ENCODE results near the gene ADAM19. TPM values are rescaled to one million over a fixed set of nuclear protein-coding genes. Genes with fewer than 3 reads are reported as not detected.

ADAM19 gene
- total and polyA plus RNA-seq, 4 donors = 3.1 to 17.6 (median 12.9) TPM

DNA sequence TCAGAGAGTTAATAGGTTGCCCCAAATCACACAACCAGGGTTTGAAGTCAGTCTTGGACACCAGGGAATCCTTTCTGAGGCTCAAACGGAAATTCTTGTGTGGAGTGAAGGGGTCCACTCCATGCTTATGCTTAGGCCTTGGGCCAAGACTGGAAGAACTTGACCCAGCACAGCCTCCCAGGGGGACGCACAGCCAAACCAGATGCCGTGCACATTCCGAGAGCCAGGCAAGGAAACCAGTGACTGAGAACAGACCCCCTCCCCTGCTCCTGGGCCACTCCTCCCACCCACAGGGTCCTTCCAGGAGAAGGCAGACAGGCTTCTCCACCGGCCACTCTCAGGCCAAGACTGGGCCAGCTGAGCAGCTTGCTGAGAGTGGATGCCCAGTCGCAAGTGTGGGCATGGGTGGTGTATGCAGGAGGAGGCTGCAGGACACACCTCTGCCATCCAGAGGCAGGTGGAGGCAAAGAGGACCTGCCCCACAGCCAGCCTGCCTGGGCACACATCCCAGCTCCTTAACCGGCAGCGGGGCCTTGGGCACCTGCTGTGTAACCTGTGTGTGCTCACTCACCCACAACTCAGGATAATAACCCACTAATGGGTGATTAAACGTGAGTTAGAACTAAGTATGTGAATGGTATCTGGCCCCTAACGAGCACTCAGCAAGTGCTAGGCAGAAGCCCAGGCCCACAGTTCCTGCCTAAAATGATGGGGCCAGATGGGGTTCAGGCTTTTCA is 77.5 kb downstream of the ADAM19 start:
- Histone ChIP-seq H3K9ac (ENCODE audit: insufficient read depth in 1 of 2, low read length in 2 of 2) (no peak overlapping the region), H3K27me3 (ENCODE audit: control insufficient read depth in 3 of 3, insufficient read depth in 3 of 3, low read length in 2 of 3) (no peaks in the 10 kb centered on the region), H3K4me3 (no peak overlapping the region), H3K9me3 (ENCODE audit: control insufficient read depth in 4 of 4, insufficient read depth in 3 of 4, low read length in 3 of 4) (peaks cover 0 to 1% (median 0%) of the 10 kb centered on the region in 4 donors), H3K36me3 (ENCODE audit: control insufficient read depth in 4 of 4, insufficient read depth in 4 of 4, low read length in 4 of 4) (peaks cover 3 to 15% (median 7%) of the 10 kb centered on the region in 4 donors), H3K27ac (ENCODE audit: low read depth in 1 of 2, low read length in 1 of 2) (no peak overlapping the region), H3K4me1 (ENCODE audit: control insufficient read depth in 5 of 5, insufficient read depth in 5 of 5, low read length in 5 of 5) (peaks cover 0 to 5% (median 0%) of the 10 kb centered on the region in 5 donors)
- TF ChIP-seq, protein P1, sequence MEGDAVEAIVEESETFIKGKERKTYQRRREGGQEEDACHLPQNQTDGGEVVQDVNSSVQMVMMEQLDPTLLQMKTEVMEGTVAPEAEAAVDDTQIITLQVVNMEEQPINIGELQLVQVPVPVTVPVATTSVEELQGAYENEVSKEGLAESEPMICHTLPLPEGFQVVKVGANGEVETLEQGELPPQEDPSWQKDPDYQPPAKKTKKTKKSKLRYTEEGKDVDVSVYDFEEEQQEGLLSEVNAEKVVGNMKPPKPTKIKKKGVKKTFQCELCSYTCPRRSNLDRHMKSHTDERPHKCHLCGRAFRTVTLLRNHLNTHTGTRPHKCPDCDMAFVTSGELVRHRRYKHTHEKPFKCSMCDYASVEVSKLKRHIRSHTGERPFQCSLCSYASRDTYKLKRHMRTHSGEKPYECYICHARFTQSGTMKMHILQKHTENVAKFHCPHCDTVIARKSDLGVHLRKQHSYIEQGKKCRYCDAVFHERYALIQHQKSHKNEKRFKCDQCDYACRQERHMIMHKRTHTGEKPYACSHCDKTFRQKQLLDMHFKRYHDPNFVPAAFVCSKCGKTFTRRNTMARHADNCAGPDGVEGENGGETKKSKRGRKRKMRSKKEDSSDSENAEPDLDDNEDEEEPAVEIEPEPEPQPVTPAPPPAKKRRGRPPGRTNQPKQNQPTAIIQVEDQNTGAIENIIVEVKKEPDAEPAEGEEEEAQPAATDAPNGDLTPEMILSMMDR (IDR thresholded peaks at IDR 0.05; ENCODE audit: control extremely low read depth, extremely low read depth) = no peak
- WGBS, 2 donors = 81 to 89% methylated on average over 10 of the region's 10 CpGs
- DNase-seq (no peak), ATAC-seq (ENCODE audit: insufficient read depth, low FRiP score) (no peak)

DNA sequence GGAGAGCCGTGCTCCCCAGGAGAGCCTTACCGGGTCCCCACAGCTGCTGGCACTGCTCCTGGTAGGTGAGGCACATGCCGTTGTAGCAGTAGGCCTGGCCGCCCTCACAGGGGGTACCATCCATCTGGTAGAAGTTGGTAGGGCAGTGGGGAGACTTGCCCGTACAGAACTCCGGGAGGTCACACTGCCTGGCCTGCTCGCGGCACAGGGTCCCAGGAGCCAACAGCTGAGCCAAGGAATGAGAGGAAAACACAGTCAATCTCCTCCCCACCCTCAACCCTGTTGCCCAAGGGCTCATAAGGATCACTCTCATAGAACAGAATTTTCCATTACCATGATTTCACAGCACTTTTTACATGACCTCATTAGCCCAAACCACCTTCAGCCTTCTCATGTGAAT is 78.7 kb downstream of the ADAM19 start:
- H3K9me3 ChIP-seq (ENCODE audit: control insufficient read depth in 4 of 4, insufficient read depth in 3 of 4, low read length in 3 of 4) = peaks cover 0 to 1% (median 0%) of the 10 kb centered on the region in 4 donors
- DNase-seq = no peak
- no peak overlapping the region for H3K9ac ChIP-seq (ENCODE audit: insufficient read depth in 1 of 2, low read length in 2 of 2)
- 94 to 99% methylated on average over 8 of the region's 8 CpGs for WGBS, 2 donors
- H3K27ac ChIP-seq (ENCODE audit: low read depth in 1 of 2, low read length in 1 of 2) = no peak overlapping the region
- H3K36me3 ChIP-seq (ENCODE audit: control insufficient read depth in 4 of 4, insufficient read depth in 4 of 4, low read length in 4 of 4) = peaks cover 3 to 19% (median 5%) of the 10 kb centered on the region in 4 donors
- H3K4me3 ChIP-seq = no peak overlapping the region
- no peak for ATAC-seq (ENCODE audit: insufficient read depth, low FRiP score)
- TF ChIP-seq, protein P1 (IDR thresholded peaks at IDR 0.05; ENCODE audit: control extremely low read depth, extremely low read depth) = no peak
- no peaks in the 10 kb centered on the region for H3K27me3 ChIP-seq (ENCODE audit: control insufficient read depth in 3 of 3, insufficient read depth in 3 of 3, low read length in 2 of 3)
- H3K4me1 ChIP-seq (ENCODE audit: control insufficient read depth in 5 of 5, insufficient read depth in 5 of 5, low read length in 5 of 5) = peaks cover 0 to 2% (median 0%) of the 10 kb centered on the region in 5 donors

DNA sequence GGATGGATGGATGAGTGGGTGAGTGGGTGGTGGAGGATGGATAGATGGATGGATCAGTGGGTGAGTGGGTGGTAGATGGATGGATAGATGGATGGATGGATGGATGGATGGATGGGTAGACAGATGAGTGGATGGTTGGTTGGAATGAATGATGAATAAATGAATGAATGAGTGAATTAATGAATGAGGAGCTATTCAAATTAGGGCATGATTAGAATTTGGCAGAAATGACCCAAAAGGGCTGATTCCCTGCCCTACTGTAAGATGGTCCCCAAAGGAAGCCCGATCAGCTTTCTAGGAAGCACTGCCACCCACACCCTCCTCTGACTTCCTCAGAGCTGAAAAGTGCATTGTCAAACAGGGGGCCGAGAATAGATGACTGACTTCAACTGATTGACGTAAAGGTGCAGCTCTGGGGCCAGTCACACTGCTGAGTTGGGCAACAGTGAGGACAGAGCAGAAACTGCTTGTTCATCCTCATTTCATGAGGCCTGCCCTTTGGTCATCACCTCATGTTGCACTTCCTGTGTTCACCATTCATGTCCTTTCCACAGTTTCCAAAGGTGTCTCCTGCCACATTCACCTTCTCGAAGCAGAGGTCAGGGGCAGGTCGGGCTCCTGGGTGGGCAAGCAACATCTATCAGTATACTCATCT is 81.3 kb downstream of the ADAM19 start:
- H3K9ac ChIP-seq (ENCODE audit: insufficient read depth in 1 of 2, low read length in 2 of 2) = no peak overlapping the region
- ATAC-seq (ENCODE audit: insufficient read depth, low FRiP score) = peak; percentile 11

More for the DNA sequence above, 81.3 kb downstream of the ADAM19 start:
- no peaks in the 10 kb centered on the region for H3K9me3 ChIP-seq (ENCODE audit: control insufficient read depth in 4 of 4, insufficient read depth in 3 of 4, low read length in 3 of 4)
- no peaks in the 10 kb centered on the region for H3K27me3 ChIP-seq (ENCODE audit: control insufficient read depth in 3 of 3, insufficient read depth in 3 of 3, low read length in 2 of 3)
- TF ChIP-seq, protein P1 (IDR thresholded peaks at IDR 0.05; ENCODE audit: control extremely low read depth, extremely low read depth) = no peak
- no peak for DNase-seq
- peaks cover 0 to 2% (median 0%) of the 10 kb centered on the region in 5 donors for H3K4me1 ChIP-seq (ENCODE audit: control insufficient read depth in 5 of 5, insufficient read depth in 5 of 5, low read length in 5 of 5)
- 38 to 67% methylated on average over 5 of the region's 5 CpGs for WGBS, 2 donors
- peaks cover 3 to 16% (median 10%) of the 10 kb centered on the region in 4 donors for H3K36me3 ChIP-seq (ENCODE audit: control insufficient read depth in 4 of 4, insufficient read depth in 4 of 4, low read length in 4 of 4)
- peak overlapping the region in 1 of 2 donors; percentile 28 for H3K27ac ChIP-seq (ENCODE audit: low read depth in 1 of 2, low read length in 1 of 2)
- H3K4me3 ChIP-seq = no peak overlapping the region
